NCI-H524 treated with DMSO at 0.1 percent for 48 hours (cell line): ENCODE measurements around the gene RNASE2.
"Not testable (repeated sequence)": the region's sequence is repeated elsewhere in the genome, so short reads cannot be mapped to it uniquely, and the experiment has no call there.

Experiments
- DNase-seq: peaks from one replicate; lab custom pipeline; 2025; lab: John Stamatoyannopoulos, UW

RNASE2 gene

GRCh38 chr14:20982646-20983369, 27.5 kb downstream of the RNASE2 start:
- no peak for DNase-seq

- not testable (repeated sequence) for DNase-seq
Measured at GRCh38 chr14:20985650-20986049, 30.4 kb downstream of the RNASE2 start.

- DNase-seq = no peak
Measured at GRCh38 chr14:20986811-20987210, 31.5 kb downstream of the RNASE2 start.

- no peak for DNase-seq
Measured at GRCh38 chr14:20988717-20989470, 33.6 kb downstream of the RNASE2 start.

GRCh38 chr14:20989471-20989786, 34.1 kb downstream of the RNASE2 start:
- DNase-seq = no peak

GRCh38 chr14:20989787-20990600, 34.7 kb downstream of the RNASE2 start, which contains the start of gene METTL17:
Gene METTL17 (plus strand): TSS chr14:20989980. CDS start chr14:20990003, 23 bp downstream.
- DNase-seq = peak; percentile 96

- no peak for DNase-seq
Measured at GRCh38 chr14:20996521-20996920, 41.2 kb downstream of the RNASE2 start.

- no peak for DNase-seq
Measured at GRCh38 chr14:20997115-20997514, 41.8 kb downstream of the RNASE2 start.

GRCh38 chr14:20997564-20997963, 42.3 kb downstream of the RNASE2 start:
- DNase-seq = no peak

- DNase-seq = no peak
Measured at GRCh38 chr14:20998139-20998538, 42.9 kb downstream of the RNASE2 start.

- DNase-seq = no peak
Measured at GRCh38 chr14:20998674-20999366, 43.5 kb downstream of the RNASE2 start, which contains the start of gene SLC39A2. Gene SLC39A2 (plus strand): TSS chr14:20999293. CDS start chr14:20999447, 154 bp downstream.

GRCh38 chr14:20999591-20999990, 44.3 kb downstream of the RNASE2 start:
- DNase-seq = no peak

GRCh38 chr14:21001218-21001617, 45.9 kb downstream of the RNASE2 start:
- no peak for DNase-seq

GRCh38 chr14:21003788-21004346, 48.6 kb downstream of the RNASE2 start:
- no peak for DNase-seq
